ENCODE results near the gene FOXP1. TPM values are rescaled to one million over a fixed set of nuclear protein-coding genes. Genes with fewer than 3 reads are reported as not detected.

FOXP1 gene
- total RNA-seq, 1 donor from 2014 or later, result 41.2 TPM

DNA sequence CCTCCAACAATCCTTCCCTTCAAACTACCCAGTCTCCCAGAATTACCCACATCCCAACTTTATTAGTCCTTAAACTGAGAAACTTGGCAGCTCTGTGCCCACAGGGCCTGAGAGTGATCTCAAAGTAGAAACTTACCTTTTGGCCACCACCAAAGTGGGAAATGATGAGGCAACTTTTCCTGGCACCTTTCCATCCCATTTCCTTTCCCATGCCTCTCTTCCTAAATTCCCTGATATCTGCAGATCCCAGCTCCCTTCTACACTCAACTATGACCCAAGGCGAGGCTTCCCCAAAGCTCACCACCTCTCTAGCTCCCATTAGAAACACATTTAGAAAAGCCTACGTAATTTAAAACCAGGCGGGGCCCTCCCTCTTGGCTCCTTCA lies 271.9 kb downstream of the FOXP1 start:
- H3K4me3 ChIP-seq, result no peak overlapping the region
- intact Hi-C loops (cut with micrococcal nuclease), result no loop called here
- no peak for DNase-seq
- H3K27me3 ChIP-seq (ENCODE audit: low read depth), result no peaks in the 10 kb centered on the region
- TF ChIP-seq CTCF (IDR thresholded peaks at IDR 0.05; ENCODE audit: borderline replicate concordance), result no peak
- H3K9me3 ChIP-seq (replicated peaks), result no peaks in the 10 kb centered on the region
- no peaks in the 10 kb centered on the region for H3K36me3 ChIP-seq
- peaks cover 24% of the 10 kb centered on the region for H3K4me1 ChIP-seq
- H3K27ac ChIP-seq (replicated peaks), result peak overlapping the region; percentile 7

DNA sequence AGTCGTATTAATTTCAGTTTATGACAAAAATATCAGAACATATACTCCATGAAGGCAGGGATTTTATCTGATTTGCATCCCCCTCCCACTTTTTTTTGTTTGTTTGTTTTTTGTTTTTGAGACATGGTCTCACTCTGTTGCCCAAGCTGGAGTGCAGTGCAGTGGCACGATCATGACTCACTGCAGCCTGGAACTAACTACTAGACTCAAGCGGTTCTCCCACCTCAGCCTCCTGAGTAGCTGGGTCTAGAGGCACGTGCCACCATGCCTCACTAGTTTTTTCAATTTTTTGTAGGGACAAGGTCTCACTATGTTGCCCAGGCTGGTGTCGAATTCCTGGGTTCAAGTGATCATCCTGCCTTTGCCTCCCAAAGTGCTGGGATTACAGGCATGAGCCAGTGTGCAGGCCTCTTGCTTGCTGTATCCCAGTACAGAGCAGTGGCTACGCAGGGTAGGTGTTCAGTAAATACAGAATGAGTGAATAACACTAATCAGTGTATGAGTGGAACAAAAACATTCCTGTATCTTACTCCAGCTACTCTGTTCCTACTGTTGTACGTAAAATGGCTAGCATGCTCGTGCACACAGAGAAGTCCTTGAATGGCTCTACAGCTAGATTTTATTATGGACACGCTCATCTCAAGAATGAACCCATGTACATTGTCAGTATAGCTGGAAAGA lies 272.4 kb downstream of the FOXP1 start:
- intact Hi-C loops (cut with micrococcal nuclease), result no loop called here
- H3K27ac ChIP-seq (replicated peaks), result peak overlapping the region; percentile 62
- DNase-seq, result no peak
- no peaks in the 10 kb centered on the region for H3K36me3 ChIP-seq
- H3K27me3 ChIP-seq (ENCODE audit: low read depth), result no peaks in the 10 kb centered on the region
- no peak for TF ChIP-seq CTCF (IDR thresholded peaks at IDR 0.05; ENCODE audit: borderline replicate concordance)
- no peak overlapping the region for H3K4me3 ChIP-seq
- peaks cover 26% of the 10 kb centered on the region for H3K4me1 ChIP-seq
- H3K9me3 ChIP-seq (replicated peaks), result no peaks in the 10 kb centered on the region

DNA sequence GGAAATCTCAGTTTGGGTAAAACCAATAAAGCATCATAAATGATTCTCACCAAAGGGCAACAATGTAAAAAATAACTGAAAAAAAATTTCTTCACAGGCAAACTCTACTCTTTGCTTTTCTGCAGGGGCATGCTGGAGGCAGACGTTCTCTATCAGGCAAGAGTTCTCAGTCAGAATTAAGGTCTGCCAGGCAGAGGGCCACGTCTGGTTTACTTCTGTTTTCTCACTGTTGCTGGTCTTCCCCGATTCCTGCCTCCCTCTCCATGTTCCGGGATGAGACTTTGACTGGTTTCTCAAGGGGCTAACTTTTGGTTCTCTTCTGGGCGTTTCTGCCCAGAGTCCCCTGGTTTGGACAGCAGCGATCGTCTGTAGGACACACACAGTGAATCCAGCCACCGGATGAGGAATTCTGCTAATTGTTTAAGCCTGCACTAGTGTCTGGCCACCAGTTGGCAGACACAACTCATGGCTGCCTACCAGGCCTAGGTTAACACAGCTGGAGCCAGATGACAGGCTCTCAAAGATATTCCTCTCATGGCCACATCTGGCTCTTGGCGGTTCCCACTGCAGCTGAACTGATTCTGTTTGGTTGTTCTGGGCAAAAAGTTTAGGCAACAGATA lies 273.1 kb downstream of the FOXP1 start:
- Histone ChIP-seq H3K36me3 (no peaks in the 10 kb centered on the region), H3K4me3 (no peak overlapping the region), H3K4me1 (peaks cover 32% of the 10 kb centered on the region), H3K27me3 (ENCODE audit: low read depth) (no peaks in the 10 kb centered on the region), H3K27ac (replicated peaks) (peak overlapping the region; percentile 62), H3K9me3 (replicated peaks) (no peaks in the 10 kb centered on the region)
- peak; percentile 37 for TF ChIP-seq CTCF (IDR thresholded peaks at IDR 0.05; ENCODE audit: borderline replicate concordance)
- intact Hi-C loops (cut with micrococcal nuclease), result no loop called here
- peak; percentile 53 for DNase-seq

DNA sequence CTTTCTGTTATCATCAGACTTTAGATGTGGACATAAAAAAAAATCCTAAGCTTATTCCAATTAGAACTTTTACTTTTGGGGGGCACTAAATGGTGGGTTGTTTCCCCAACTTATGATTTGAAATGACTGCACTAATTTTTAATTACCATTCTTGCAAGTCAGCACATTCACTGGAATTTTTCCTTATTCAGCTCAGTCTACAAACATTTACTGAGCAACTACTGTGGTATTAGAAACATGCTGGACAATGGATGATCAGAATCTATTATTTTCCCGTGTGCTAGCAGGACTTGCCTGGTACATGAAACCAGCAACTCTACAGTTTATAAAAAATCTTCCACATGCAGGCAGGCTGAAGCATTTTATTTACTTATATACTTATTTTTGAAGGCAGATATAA lies 273.6 kb downstream of the FOXP1 start:
- intact Hi-C loops (cut with micrococcal nuclease), result loop anchor here (10.0 kb wide), 1 partner anchor 275 kb away; the partner anchor contains the start of gene FOXP1
- DNase-seq, result no peak
- Histone ChIP-seq H3K27ac (replicated peaks) (peak overlapping the region; percentile 62), H3K36me3 (no peaks in the 10 kb centered on the region), H3K4me1 (peaks cover 38% of the 10 kb centered on the region), H3K27me3 (ENCODE audit: low read depth) (no peaks in the 10 kb centered on the region), H3K9me3 (replicated peaks) (no peaks in the 10 kb centered on the region), H3K4me3 (no peak overlapping the region)
- no peak for TF ChIP-seq CTCF (IDR thresholded peaks at IDR 0.05; ENCODE audit: borderline replicate concordance)

- DNase-seq, result no peak
- Histone ChIP-seq H3K27me3 (ENCODE audit: low read depth) (no peaks in the 10 kb centered on the region), H3K4me1 (peaks cover 44% of the 10 kb centered on the region), H3K9me3 (replicated peaks) (no peaks in the 10 kb centered on the region), H3K4me3 (no peak overlapping the region), H3K27ac (replicated peaks) (no peak overlapping the region), H3K36me3 (no peaks in the 10 kb centered on the region)
- no peak for TF ChIP-seq CTCF (IDR thresholded peaks at IDR 0.05; ENCODE audit: borderline replicate concordance)
- intact Hi-C loops (cut with micrococcal nuclease), result loop anchor here (10.0 kb wide), 1 partner anchor 275 kb away; the partner anchor contains the start of gene FOXP1
Observed at GRCh38 chr3:71309342-71309741, 274.2 kb downstream of the FOXP1 start.
